22Rv1 (cell line): ENCODE measurements around the gene GUCY2C.

ENCODE experiments used
- CTCF ChIP-seq: fragments of 450-650 bp; IDR thresholded peaks from 2 replicates; pipeline ENCODE4 v1.5.1; 2017; ENCODE audit warnings: mild to moderate bottlenecking
- ZFX ChIP-seq: fragments of 450-650 bp; IDR thresholded peaks from 2 replicates; pipeline ENCODE4 v1.6.1; 2017; ENCODE audit warnings: antibody characterized with exemption, borderline replicate concordance

DNA sequence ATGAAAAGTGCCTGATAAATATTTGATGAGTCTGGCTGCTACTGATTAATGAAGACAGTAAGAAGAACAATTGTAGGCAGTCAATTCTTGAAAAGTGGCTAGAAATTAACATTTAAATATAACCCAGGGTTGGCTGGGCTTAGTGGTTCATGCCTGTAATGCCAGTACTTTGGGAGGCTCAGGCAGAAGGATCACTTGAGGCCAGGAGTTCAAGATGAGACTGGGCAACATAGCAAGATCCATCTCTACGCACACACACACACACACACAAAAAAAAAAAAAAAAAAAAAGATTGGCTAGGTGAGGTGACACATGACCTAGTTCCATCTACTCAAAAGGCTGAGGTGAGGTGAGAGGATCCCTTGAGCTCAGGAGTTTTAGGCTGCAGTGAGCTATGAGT lies 120.8 kb downstream of the GUCY2C start:
- TF ChIP-seq CTCF (no peak), ZFX (no peak)
